HUES48 (cell line): ENCODE results near the gene NOM1.

Source experiments
- H3K27ac ChIP-seq: one replicate; pipeline ENCODE4 v1.7.0; 2013; ENCODE audit warnings: low read depth, low read length, inconsistent platforms
- H3K27me3 ChIP-seq: 2 replicates; pipeline ENCODE4 v1.6.1; 2013; ENCODE audit warnings: mild to moderate bottlenecking, low read length; ENCODE audit not compliant: control insufficient read depth, insufficient read depth
- H3K36me3 ChIP-seq: 2 replicates; pipeline ENCODE4 v1.6.1; 2013; ENCODE audit warnings: low read length; ENCODE audit not compliant: control insufficient read depth, insufficient read depth
- H3K4me1 ChIP-seq: 2 replicates; pipeline ENCODE4 v1.6.1; 2013; ENCODE audit warnings: mild to moderate bottlenecking, low read length; ENCODE audit not compliant: control insufficient read depth, insufficient read depth
- H3K4me3 ChIP-seq: 2 replicates; pipeline ENCODE4 v1.5.1; 2013; ENCODE audit warnings: mild to moderate bottlenecking, low read depth, low read length
- H3K9ac ChIP-seq: 2 replicates; pipeline ENCODE4 v1.6.1; 2013; ENCODE audit warnings: mild to moderate bottlenecking, low read depth, low read length, moderate library complexity
- H3K9me3 ChIP-seq: 2 replicates; pipeline ENCODE4 v1.6.1; 2013; ENCODE audit warnings: low read length; ENCODE audit not compliant: control insufficient read depth, insufficient read depth

NOM1 gene

DNA sequence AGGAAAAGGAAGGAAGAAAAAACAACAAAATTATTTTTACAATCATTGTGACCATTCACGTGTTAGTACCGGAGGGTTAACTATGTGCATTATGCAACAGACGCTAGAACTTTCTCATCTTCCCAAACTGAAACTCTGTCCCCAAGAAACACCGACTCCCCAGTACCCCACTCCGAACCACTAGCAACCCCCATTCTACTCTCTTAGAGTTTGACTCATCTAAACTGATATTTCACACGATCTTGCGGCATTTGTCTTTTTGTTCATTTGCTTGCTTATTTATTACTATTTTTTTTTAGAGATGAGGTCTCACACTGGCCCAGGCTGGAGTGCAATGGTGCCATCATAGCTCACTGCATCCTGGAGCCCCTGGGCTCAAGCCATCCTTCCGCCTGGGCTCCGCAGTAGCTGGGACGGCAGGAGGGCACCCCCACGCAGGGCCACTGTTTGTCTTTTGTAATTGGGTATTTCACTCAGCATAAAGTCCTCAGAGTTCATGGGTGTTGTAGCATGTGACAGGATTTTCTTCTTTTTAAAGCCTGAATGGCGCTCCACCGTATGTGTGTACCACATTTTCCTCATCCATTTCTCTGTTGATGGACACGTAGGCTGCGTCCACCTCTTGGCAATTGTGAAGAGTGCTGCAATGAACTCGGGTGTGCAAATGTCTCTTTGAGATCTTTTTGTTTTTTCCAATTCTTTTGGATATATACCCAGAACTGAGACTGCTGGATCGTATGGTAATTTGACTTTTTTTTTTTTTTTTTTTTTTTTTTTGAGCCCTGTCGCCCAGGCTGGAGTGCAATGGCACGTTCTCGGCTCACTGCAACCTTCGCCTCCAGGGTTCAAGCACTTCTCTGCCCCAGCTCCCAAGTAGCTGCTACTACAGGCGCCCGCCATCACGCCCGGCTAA lies 51.5 kb downstream of the NOM1 start:
- Histone ChIP-seq H3K36me3 (no peaks in the 10 kb centered on the region), H3K27ac (no peak overlapping the region), H3K4me1 (peaks cover 14% of the 10 kb centered on the region), H3K9me3 (no peaks in the 10 kb centered on the region), H3K27me3 (peaks cover 99% of the 10 kb centered on the region), H3K9ac (no peak overlapping the region), H3K4me3 (no peak overlapping the region)

DNA sequence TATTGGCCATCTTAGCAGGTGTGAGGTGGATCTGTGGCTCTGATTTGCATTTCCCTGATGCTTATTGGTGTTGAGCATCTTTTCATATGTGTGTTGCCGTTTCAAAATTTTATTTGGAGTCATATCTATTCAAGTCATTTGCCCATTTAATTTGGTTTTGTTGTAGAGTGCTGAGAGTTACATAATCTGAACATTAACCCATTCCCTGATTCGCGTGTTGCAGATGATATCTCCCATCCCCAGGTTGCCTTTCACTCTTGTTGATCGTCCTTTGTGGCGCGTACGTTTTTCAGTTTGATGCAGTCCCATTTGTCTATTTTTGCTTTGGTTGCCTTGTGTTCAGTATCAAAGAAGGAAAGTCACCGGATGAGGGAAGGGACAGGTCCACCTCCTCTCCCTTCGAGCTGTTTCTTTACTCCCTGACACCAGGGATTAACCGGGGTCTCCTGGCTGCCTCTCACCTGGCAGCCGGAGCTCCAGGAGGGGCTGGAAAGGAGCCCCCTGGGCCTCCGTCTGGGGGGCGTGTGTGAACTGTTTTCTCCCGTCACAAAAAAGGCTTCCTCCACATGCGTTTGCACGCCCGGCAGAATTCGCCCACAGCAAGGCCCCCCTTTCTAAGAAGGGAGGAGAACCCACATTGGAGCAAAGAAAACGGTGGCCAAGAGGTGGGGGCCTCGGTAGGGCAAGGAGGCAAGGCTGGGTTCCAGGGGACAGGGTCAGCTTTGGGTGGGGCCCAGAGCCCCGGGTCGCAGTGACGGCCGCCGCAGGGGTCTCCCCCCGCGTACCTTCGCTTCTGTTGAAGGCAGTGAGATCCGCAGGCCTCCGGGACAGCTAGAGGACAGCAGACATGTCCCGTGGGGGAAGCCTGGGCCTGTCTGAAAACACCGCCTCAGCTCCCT lies 52.7 kb downstream of the NOM1 start:
- no peak overlapping the region for H3K4me3 ChIP-seq
- H3K27ac ChIP-seq: no peak overlapping the region
- H3K9ac ChIP-seq: no peak overlapping the region
- H3K9me3 ChIP-seq: no peaks in the 10 kb centered on the region
- peaks cover 99% of the 10 kb centered on the region for H3K27me3 ChIP-seq
- H3K36me3 ChIP-seq: no peaks in the 10 kb centered on the region
- H3K4me1 ChIP-seq: peaks cover 14% of the 10 kb centered on the region

DNA sequence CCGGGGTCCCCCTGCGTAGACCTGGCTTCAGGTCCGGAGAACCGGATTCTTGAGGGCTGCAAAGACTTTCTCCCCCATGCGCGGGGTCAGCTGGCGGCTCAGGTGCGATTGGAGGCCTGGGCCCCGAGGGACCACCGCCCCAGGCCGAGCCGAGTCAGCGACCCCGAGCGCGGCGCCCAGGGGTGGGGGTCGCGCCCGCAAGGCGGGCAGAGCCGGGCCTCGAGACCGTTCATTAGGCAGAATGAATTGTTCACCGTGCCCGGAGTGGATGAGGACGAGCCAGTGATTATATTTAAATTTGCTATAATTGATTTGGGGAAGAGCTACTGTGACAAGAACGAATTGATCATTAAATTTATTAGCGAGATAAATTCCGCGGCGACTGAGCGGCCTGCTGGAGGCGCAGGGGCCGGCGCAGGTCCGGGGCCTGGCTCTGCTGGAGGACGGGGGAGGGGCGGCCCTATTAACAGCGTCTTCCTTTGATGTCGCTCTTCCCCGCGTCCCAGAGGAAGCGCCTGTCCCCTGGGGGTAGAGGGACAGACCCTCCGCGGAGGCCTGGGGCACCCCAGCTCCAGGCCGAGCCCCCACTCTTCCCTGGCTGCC lies 53.4 kb downstream of the NOM1 start:
- H3K27me3 ChIP-seq: peaks cover 99% of the 10 kb centered on the region
- no peak overlapping the region for H3K4me3 ChIP-seq
- no peaks in the 10 kb centered on the region for H3K9me3 ChIP-seq
- H3K4me1 ChIP-seq: peaks cover 14% of the 10 kb centered on the region
- no peak overlapping the region for H3K9ac ChIP-seq
- H3K36me3 ChIP-seq: no peaks in the 10 kb centered on the region
- H3K27ac ChIP-seq: no peak overlapping the region

DNA sequence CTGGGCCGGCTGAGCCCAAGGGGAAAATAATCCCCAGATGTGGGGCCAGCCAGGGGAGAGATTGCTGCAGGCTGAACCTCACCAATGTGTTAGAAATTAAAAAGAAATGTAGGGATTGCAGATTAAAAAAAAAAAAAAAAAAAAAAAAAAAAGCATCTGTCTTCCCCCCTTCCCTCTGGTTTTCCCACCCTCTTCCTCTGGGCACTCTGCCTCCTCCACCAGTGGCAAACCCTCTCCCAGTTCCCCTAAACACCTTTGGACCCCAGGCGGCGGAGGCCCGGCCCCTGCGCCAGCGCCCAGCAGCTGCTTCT lies 53.9 kb downstream of the NOM1 start:
- H3K9ac ChIP-seq: no peak overlapping the region
- H3K36me3 ChIP-seq: no peaks in the 10 kb centered on the region
- no peak overlapping the region; the same call in 1 of the 2 replicates for H3K4me3 ChIP-seq
- H3K9me3 ChIP-seq: no peaks in the 10 kb centered on the region
- peaks cover 99% of the 10 kb centered on the region for H3K27me3 ChIP-seq
- no peak overlapping the region for H3K27ac ChIP-seq
- H3K4me1 ChIP-seq: peaks cover 14% of the 10 kb centered on the region

DNA sequence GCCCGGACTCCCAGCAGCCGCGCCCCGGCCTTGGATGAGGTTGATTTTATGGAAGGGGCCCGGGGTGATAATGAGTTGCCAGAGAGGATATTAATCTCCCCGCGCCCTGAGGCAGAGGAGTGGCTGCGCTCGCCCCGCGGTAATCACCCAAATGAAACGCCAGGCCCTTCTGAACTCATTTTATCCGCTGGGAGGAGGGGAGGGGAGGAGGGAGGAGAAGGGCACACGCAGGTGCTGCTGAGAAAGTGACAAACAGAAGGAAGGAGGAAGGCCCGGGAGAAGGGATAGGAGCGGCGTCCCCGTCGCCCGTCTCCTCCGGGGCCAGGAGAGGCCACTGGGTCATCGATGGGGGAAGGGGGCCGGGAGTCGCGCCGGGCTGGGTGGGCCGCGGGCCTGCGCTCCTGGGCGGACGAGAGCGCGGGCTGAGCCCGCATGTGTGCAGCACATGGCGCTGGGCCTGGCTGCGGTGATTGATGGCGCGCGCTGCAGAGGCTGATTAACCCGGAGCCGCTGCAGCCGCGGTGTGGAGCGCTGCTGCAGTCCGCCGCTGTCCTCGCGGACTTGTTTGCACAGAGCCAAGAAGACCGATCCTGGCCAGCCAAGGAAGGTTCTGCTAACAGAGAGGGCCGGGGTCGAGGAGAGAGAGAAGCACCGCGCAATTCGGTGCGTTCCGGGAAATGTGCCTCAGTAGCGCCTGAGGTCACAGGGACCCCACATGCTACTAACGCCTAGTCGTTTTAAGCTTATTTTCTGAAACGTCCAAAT lies 54.4 kb downstream of the NOM1 start:
- Histone ChIP-seq H3K4me1 (peaks cover 14% of the 10 kb centered on the region), H3K36me3 (no peaks in the 10 kb centered on the region), H3K9ac (no peak overlapping the region), H3K4me3 (peak overlapping the region; percentile 40; the same call in 1 of the 2 replicates), H3K27me3 (peaks cover 99% of the 10 kb centered on the region), H3K27ac (no peak overlapping the region), H3K9me3 (no peaks in the 10 kb centered on the region)

DNA sequence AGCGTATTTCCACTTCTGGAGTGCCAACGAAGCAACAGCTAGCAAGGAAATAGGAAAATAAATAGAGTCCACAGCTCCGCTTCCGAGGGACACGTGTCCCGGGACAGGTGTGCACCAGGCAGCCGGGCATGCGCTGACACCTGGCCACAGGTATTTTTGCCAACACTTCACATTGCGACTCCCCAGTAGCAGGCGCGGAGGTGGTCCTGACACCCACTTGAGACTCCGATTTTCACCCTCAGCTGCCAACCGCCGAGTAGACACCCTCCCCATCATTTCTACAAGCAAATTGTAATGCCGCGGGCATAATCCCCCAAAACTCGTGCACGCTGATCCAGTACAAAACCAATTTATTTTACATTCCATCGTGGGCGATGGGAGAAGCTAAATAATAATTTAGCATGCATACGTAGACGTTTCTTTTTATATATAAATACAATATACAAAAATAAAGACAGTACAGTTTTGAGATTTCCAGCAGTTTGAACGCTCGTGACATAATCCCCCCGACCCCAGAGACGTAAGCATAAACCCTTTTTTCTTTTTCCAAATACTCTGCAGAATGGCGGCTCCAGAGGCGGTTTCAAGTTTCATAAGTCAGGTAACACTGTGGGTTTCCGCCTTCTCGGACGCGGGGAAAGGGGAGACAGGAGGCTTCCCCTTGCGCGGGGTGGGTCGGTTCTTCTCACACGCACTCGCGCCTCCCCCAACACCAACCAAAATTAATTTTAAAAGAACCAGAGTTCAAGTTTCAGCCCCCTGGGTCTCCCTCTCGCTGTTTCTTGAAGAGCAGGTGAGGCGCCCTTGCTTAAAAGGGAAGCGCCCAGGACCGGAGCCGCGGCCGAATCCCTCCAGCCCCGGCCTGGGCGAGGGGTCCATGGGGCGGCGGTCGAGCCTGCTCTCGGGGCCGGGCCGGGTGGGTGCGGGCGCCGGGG lies 55.3 kb downstream of the NOM1 start:
- no peak overlapping the region for H3K27ac ChIP-seq
- H3K36me3 ChIP-seq: no peaks in the 10 kb centered on the region
- H3K4me3 ChIP-seq: no peak overlapping the region
- peaks cover 14% of the 10 kb centered on the region for H3K4me1 ChIP-seq
- no peaks in the 10 kb centered on the region for H3K9me3 ChIP-seq
- H3K9ac ChIP-seq: no peak overlapping the region
- peaks cover 98% of the 10 kb centered on the region for H3K27me3 ChIP-seq

DNA sequence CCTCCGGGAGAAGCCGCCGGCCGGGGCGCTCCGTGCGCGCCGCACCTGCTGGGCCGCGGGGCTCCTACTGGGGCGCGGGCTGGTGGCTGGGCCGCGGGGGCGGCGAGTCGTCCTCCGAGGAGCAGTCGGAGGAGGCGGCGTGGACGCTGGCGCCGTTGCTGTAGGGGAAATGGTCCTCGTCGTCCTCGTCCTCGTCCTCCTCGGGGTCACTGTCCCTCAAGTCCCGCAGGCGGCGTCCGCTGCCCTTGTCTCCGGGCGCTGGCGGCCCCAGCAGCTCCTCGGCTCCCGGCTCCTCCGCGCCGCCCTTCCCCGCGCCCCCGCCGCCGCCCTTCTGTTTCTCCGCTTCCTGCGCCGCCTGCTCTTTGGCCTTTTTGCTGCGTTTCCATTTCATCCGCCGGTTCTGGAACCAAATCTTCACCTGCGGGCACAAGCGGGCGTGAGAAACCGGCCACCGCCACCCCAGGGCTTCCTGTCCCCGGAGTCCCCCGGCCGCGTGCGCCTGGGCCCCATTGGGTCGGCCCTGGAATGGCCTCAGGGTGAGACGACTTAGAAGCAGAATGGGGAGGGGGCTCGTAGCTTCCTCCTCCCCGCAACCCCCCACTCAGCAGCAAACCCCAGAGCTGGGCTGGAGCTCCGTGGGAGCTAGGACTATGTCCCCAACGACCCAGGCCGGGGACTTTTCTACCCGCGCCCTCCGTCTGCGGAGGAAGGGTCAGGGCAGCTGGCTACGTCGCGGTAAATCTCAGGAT lies 56.1 kb downstream of the NOM1 start:
- Histone ChIP-seq H3K27ac (no peak overlapping the region), H3K27me3 (peaks cover 98% of the 10 kb centered on the region), H3K9ac (no peak overlapping the region), H3K4me1 (peaks cover 13% of the 10 kb centered on the region), H3K36me3 (no peaks in the 10 kb centered on the region), H3K4me3 (no peak overlapping the region), H3K9me3 (no peaks in the 10 kb centered on the region)

DNA sequence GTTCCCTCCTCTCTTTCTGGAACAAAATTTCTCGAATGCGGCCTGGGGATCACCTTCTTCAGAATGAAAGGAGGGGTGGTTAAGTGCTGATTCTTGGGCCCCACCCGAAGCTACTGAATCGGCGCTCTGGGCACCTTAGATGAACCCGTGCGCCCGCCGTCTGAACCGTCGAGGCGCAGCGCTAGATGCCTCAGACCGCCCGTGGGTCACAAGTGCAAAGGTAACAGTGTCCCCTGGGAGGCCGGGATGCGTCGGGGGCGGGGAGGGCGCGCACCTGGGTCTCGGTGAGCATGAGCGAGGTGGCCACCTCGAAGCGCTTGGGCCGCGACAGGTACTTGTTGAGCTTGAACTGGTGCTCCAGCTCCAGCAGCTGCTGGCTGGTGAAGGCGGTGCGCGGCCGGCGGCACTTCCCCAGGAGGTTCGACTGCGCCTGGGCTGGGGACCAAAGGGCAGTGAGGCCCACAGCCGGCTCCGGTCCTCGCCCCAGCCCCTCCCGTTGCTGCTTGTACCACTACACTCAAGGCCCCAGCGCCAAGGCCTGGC lies 56.8 kb downstream of the NOM1 start:
- H3K36me3 ChIP-seq: no peaks in the 10 kb centered on the region
- no peak overlapping the region for H3K27ac ChIP-seq
- peaks cover 13% of the 10 kb centered on the region for H3K4me1 ChIP-seq
- no peaks in the 10 kb centered on the region for H3K9me3 ChIP-seq
- H3K9ac ChIP-seq: no peak overlapping the region
- H3K4me3 ChIP-seq: no peak overlapping the region
- peaks cover 98% of the 10 kb centered on the region for H3K27me3 ChIP-seq

DNA sequence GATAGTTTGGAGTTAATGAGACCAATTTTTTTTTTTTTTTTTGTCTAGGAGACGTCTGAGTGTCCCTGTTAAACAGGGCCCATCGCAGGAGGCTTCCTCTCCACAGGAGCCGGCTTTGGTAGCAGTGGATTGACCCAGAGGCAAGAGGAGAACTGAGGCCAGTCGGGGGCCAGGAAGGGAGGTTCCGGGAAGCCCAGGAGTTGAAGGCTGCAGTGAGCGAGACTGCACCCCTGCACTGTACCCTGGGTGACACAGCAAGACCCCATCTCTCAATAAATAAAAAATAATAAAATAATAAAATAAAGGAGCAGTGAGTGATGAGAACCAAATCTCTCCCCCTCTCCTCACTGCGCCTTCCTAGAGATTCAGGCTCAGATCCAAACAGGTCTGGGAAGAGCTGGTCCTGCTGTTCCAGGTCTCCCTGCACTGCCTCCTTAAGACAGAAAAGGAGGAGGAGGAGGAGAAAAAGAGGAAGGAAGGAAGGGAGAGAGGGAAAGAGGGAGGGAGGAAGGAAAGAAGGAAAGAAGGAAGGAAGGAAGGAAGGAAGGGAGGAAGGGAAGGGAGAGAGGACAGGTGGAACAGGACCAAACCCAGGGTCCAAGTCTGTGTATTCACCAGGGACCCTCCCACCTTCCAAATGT lies 57.4 kb downstream of the NOM1 start:
- no peaks in the 10 kb centered on the region for H3K9me3 ChIP-seq
- H3K4me1 ChIP-seq: peaks cover 19% of the 10 kb centered on the region
- H3K27me3 ChIP-seq: peaks cover 98% of the 10 kb centered on the region

More for the DNA sequence above, 57.4 kb downstream of the NOM1 start:
- Histone ChIP-seq H3K9ac (no peak overlapping the region), H3K4me3 (no peak overlapping the region), H3K27ac (no peak overlapping the region), H3K36me3 (no peaks in the 10 kb centered on the region)
